Measurements from ENCODE around the gene RAPGEF4. TPM values are rescaled to one million over a fixed set of nuclear protein-coding genes. Genes with fewer than 3 reads are reported as not detected.

The RAPGEF4 gene
- total RNA-seq, 1 experiment from 2014 or later = 1.4 TPM

- no peak for TF ChIP-seq CTCF (conservative IDR thresholded peaks at IDR 0.05)
- Histone ChIP-seq H3K4ac (ENCODE audit: low read depth, low read length) (no peak overlapping the region), H2BK20ac (ENCODE audit: low read depth, low read length, poor library complexity, severe bottlenecking) (no peak overlapping the region), H3K79me2 (ENCODE audit: insufficient read depth, low read length) (no peaks in the 10 kb centered on the region), H3K27ac (ENCODE audit: insufficient read length, low read depth, low read length) (no peak overlapping the region), H2BK120ac (ENCODE audit: low read depth, low read length, poor library complexity, severe bottlenecking) (no peak overlapping the region), H4K8ac (replicated peaks; ENCODE audit: insufficient read length, low read depth, low read length) (no peak overlapping the region), H2AK5ac (ENCODE audit: insufficient read length, low read length) (no peak overlapping the region), H4K5ac (ENCODE audit: insufficient read length, low read depth, low read length) (no peak overlapping the region), H3K14ac (ENCODE audit: insufficient read depth, low read length) (no peak overlapping the region), H3T11ph (ENCODE audit: low read length) (no peak overlapping the region), H3K23me2 (ENCODE audit: insufficient read length, low read depth, low read length, poor library complexity, severe bottlenecking) (no peaks in the 10 kb centered on the region), H3K56ac (ENCODE audit: insufficient read length, low read depth, low read length) (no peak overlapping the region), H2BK5ac (ENCODE audit: insufficient read length, low read length) (no peak overlapping the region), H3K79me1 (ENCODE audit: insufficient read depth, low read depth, low read length, poor library complexity, severe bottlenecking) (no peaks in the 10 kb centered on the region), H3K4me1 (ENCODE audit: insufficient read depth, low read length) (peaks cover 2% of the 10 kb centered on the region; the same call in 1 of the 2 replicates), H2BK12ac (ENCODE audit: insufficient read length, low read depth, low read length) (no peak overlapping the region), H3K23ac (ENCODE audit: insufficient read length, low read depth, low read length) (no peak overlapping the region), H2BK15ac (ENCODE audit: low read depth, low read length) (no peak overlapping the region), H3K9me3 (ENCODE audit: control insufficient read depth, low read depth, low read length) (no peaks in the 10 kb centered on the region), H2AFZ (ENCODE audit: low read length) (no peak overlapping the region), H3K4me2 (ENCODE audit: insufficient read depth, insufficient read length, low read length) (no peak overlapping the region), H4K91ac (ENCODE audit: insufficient read length, low read depth, low read length) (no peak overlapping the region), H3K27me3 (ENCODE audit: insufficient read depth, low read length) (no peaks in the 10 kb centered on the region), H4K20me1 (ENCODE audit: control insufficient read depth, insufficient read depth, insufficient read length) (no peaks in the 10 kb centered on the region), H3K9ac (ENCODE audit: extremely low read depth, insufficient read length, low read length) (no peak overlapping the region), H3K18ac (ENCODE audit: insufficient read length, low read depth, low read length) (no peak overlapping the region)
- H3K36me3 Mint-ChIP-seq (ENCODE audit: insufficient read depth in 1 of 3, low read depth in 3 of 3) = no peaks in the 10 kb centered on the region
- no CpG with 5 or more reads among the region's 2 CpGs for WGBS (ENCODE audit: extremely low coverage, insufficient read length, low lambda C conversion rate)
- H3K27ac Mint-ChIP-seq = no peak overlapping the region; a peak in 1 of 7 replicates
- peaks cover 11 to 15% of the 10 kb centered on the region in 2 experiments for H3K4me1 Mint-ChIP-seq
- DNase-seq = no peak
- no peaks in the 10 kb centered on the region for H3K27me3 Mint-ChIP-seq (ENCODE audit: low read depth)
- H3K9me3 Mint-ChIP-seq = no peaks in the 10 kb centered on the region
- H3K4me3 Mint-ChIP-seq = no peak overlapping the region
Observed at GRCh38 chr2:173086518-173087213, 351.0 kb downstream of the RAPGEF4 start.
